GM20000 (cell line): ENCODE results near the gene CRIM1.

Source experiments
- DNase-seq: peaks from one replicate; pipeline ENCODE4 v3.0.0; 2012; ENCODE audit warnings: low spot score
- CTCF ChIP-seq: IDR thresholded peaks from 2 replicates; pipeline ENCODE4 v1.5.1; 2012; ENCODE audit warnings: mild to moderate bottlenecking, control low read depth; ENCODE audit errors: extremely low read depth, missing control alignments

CRIM1 gene

GRCh38 chr2:36564377-36564930 is 208.9 kb downstream of the CRIM1 start:
- TF ChIP-seq CTCF: no peak
- DNase-seq: no peak

- DNase-seq: no peak
- TF ChIP-seq CTCF: no peak
Measured at GRCh38 chr2:36565712-36566111, 210.1 kb downstream of the CRIM1 start.

- no peak for TF ChIP-seq CTCF
Measured at GRCh38 chr2:36566887-36567286, 211.3 kb downstream of the CRIM1 start.

GRCh38 chr2:36567711-36568408 is 212.3 kb downstream of the CRIM1 start:
- TF ChIP-seq CTCF: no peak
- no peak for DNase-seq

More at GRCh38 chr2:36566887-36567286, 211.3 kb downstream of the CRIM1 start:
- DNase-seq: no peak

GRCh38 chr2:36568516-36569246 is 213.1 kb downstream of the CRIM1 start:
- TF ChIP-seq CTCF: no peak
- DNase-seq: no peak

GRCh38 chr2:36569267-36569856 is 213.8 kb downstream of the CRIM1 start:
- TF ChIP-seq CTCF: no peak
- DNase-seq: no peak

GRCh38 chr2:36570416-36570815 is 214.8 kb downstream of the CRIM1 start:
- DNase-seq: no peak
- TF ChIP-seq CTCF: no peak
